ENCODE measurements around the gene AK9. TPM values are rescaled to one million over a fixed set of nuclear protein-coding genes. Genes with fewer than 3 reads are reported as not detected.

AK9 gene
- total and polyA plus RNA-seq, 2 experiments from 2014 or later = 10.1 to 15.2 TPM

DNA sequence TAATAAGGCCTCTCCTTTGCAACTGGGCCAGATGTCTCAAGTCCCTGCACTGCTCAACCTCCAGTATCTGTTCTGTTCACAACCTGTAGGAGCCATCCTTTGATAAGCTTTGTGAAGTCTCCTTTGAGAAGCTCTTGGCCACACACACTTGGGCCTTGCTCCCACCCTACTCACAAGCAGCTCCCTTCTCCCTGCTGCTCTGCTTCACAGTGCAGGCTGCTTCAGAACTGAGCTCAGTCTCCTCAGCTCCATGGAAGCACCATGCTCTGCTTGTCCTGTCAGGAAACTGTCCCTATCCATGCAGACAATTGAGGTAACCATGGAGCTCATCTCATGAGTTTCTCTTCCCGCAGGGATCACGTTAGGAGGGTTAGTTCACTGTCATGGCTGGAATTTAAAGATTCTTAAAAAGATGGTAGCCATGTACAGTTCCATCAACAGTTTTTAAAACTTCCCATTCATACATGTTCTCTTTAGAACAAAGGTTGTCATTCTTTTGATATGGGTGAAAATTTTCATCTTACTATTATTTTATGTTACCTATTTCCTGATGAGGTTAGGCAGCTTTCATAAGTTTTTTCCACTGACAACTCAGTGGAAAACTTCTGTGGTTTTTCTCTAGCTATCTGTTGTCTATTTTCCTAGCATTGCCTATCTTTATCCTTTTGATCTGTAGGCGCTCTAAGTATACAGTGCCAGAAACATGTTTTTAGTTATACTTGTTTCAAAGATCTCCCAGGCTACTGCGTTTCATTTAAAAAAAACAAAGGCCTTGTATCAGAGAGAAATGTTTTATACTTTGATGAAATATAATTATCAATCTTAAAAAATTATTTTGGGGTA, 62.6 kb downstream of the AK9 start:
- no peaks in the 10 kb centered on the region for H3K9me2 ChIP-seq (replicated peaks; ENCODE audit: insufficient read depth)
- no peak for DNase-seq (ENCODE audit: low spot score)
- no peaks in the 10 kb centered on the region for H4K20me1 ChIP-seq (ENCODE audit: insufficient read depth, poor library complexity, severe bottlenecking)
- H3K9me3 ChIP-seq (ENCODE audit: low read depth) = no peaks in the 10 kb centered on the region
- H3K4me2 ChIP-seq = no peak overlapping the region
- H3K27ac ChIP-seq = no peak overlapping the region
- TF ChIP-seq EZH2phosphoT487 (IDR thresholded peaks at IDR 0.05; ENCODE audit: low read depth, severe bottlenecking, unreplicated experiment) (no peak), CTCF (IDR thresholded peaks at IDR 0.05; ENCODE audit: poor library complexity) (no peak), EZH2 (IDR thresholded peaks at IDR 0.05; ENCODE audit: borderline replicate concordance) (no peak)
- no peaks in the 10 kb centered on the region for H3K4me1 ChIP-seq (ENCODE audit: insufficient read depth)
- H3K36me3 ChIP-seq (replicated peaks; ENCODE audit: insufficient read depth, low read depth) = no peaks in the 10 kb centered on the region
- H3K79me2 ChIP-seq = no peaks in the 10 kb centered on the region
- no peak overlapping the region for H2AFZ ChIP-seq
- H3K27me3 ChIP-seq = no peaks in the 10 kb centered on the region
- WGBS (ENCODE audit: low lambda C conversion rate, missing lambda C conversion rate) = 84% methylated on average over 4 of the region's 4 CpGs
- H3K4me3 ChIP-seq = no peak overlapping the region

- no peaks in the 10 kb centered on the region for H3K4me1 ChIP-seq (ENCODE audit: insufficient read depth)
- no peak overlapping the region for H3K4me2 ChIP-seq
- no peaks in the 10 kb centered on the region for H3K9me3 ChIP-seq (ENCODE audit: low read depth)
- TF ChIP-seq EZH2 (IDR thresholded peaks at IDR 0.05; ENCODE audit: borderline replicate concordance) (no peak), EZH2phosphoT487 (IDR thresholded peaks at IDR 0.05; ENCODE audit: low read depth, severe bottlenecking, unreplicated experiment) (no peak), CTCF (IDR thresholded peaks at IDR 0.05; ENCODE audit: poor library complexity) (no peak)
- no peaks in the 10 kb centered on the region for H3K27me3 ChIP-seq
- H3K4me3 ChIP-seq = no peak overlapping the region
- H3K36me3 ChIP-seq (replicated peaks; ENCODE audit: insufficient read depth, low read depth) = no peaks in the 10 kb centered on the region
- H4K20me1 ChIP-seq (ENCODE audit: insufficient read depth, poor library complexity, severe bottlenecking) = no peaks in the 10 kb centered on the region
- no peak overlapping the region for H3K27ac ChIP-seq
- WGBS (ENCODE audit: low lambda C conversion rate, missing lambda C conversion rate) = 66% methylated on average over 2 of the region's 2 CpGs
- no peak for DNase-seq (ENCODE audit: low spot score)
- H3K79me2 ChIP-seq = no peaks in the 10 kb centered on the region
- H2AFZ ChIP-seq = no peak overlapping the region
- no peaks in the 10 kb centered on the region for H3K9me2 ChIP-seq (replicated peaks; ENCODE audit: insufficient read depth)
Observed at GRCh38 chr6:109626311-109626710, 64.7 kb downstream of the AK9 start.

GRCh38 chr6:109625199-109625598, 65.8 kb downstream of the AK9 start:
- TF ChIP-seq EZH2phosphoT487 (IDR thresholded peaks at IDR 0.05; ENCODE audit: low read depth, severe bottlenecking, unreplicated experiment) (no peak), CTCF (IDR thresholded peaks at IDR 0.05; ENCODE audit: poor library complexity) (no peak), EZH2 (IDR thresholded peaks at IDR 0.05; ENCODE audit: borderline replicate concordance) (no peak)

More at GRCh38 chr6:109625199-109625598, 65.8 kb downstream of the AK9 start:
- Histone ChIP-seq H3K4me2 (no peak overlapping the region), H3K4me3 (no peak overlapping the region), H3K9me3 (ENCODE audit: low read depth) (no peaks in the 10 kb centered on the region), H3K79me2 (no peaks in the 10 kb centered on the region), H3K27me3 (no peaks in the 10 kb centered on the region), H4K20me1 (ENCODE audit: insufficient read depth, poor library complexity, severe bottlenecking) (no peaks in the 10 kb centered on the region), H2AFZ (no peak overlapping the region), H3K36me3 (replicated peaks; ENCODE audit: insufficient read depth, low read depth) (no peaks in the 10 kb centered on the region), H3K9me2 (replicated peaks; ENCODE audit: insufficient read depth) (no peaks in the 10 kb centered on the region), H3K4me1 (ENCODE audit: insufficient read depth) (no peaks in the 10 kb centered on the region), H3K27ac (no peak overlapping the region)
- no peak for DNase-seq (ENCODE audit: low spot score)
- 81% methylated on average over 7 of the region's 7 CpGs for WGBS (ENCODE audit: low lambda C conversion rate, missing lambda C conversion rate)

Measured in hepatocyte (in vitro differentiated cells).